ENCODE results near the gene DCXR.

Gene DCXR

GRCh38 chr17:81998691-81999438, 38.6 kb downstream of the DCXR start:
- H3K9me3 ChIP-seq (ENCODE audit: control insufficient read depth, low read length): no peaks in the 10 kb centered on the region
- H3K4me1 ChIP-seq (ENCODE audit: control insufficient read depth, insufficient read depth, low read length, poor library complexity, severe bottlenecking): peaks cover 33% of the 10 kb centered on the region
- WGBS, 2 experiments (ENCODE audit: insufficient coverage in 2 of 2): 94 to 96% methylated on average over 11 to 13 of the region's 14 CpGs
- H3K4me3 ChIP-seq (ENCODE audit: extremely low read depth, insufficient read depth, low read length, poor library complexity, severe bottlenecking): no peak overlapping the region
- peaks cover 18% of the 10 kb centered on the region for H3K36me3 ChIP-seq (ENCODE audit: control insufficient read depth, insufficient read depth, low read length)
- H3K27ac ChIP-seq (ENCODE audit: low read depth, low read length, severe bottlenecking): no peak overlapping the region

- H3K9me3 ChIP-seq (ENCODE audit: control insufficient read depth, low read length): no peaks in the 10 kb centered on the region
- H3K4me1 ChIP-seq (ENCODE audit: control insufficient read depth, insufficient read depth, low read length, poor library complexity, severe bottlenecking): peaks cover 29% of the 10 kb centered on the region
- H3K27ac ChIP-seq (ENCODE audit: low read depth, low read length, severe bottlenecking): no peak overlapping the region
- 98 to 99% methylated on average over 4 to 6 of the region's 7 CpGs for WGBS, 2 experiments (ENCODE audit: insufficient coverage in 2 of 2)
- no peak overlapping the region for H3K4me3 ChIP-seq (ENCODE audit: extremely low read depth, insufficient read depth, low read length, poor library complexity, severe bottlenecking)
- peaks cover 18% of the 10 kb centered on the region for H3K36me3 ChIP-seq (ENCODE audit: control insufficient read depth, insufficient read depth, low read length)
Measured at GRCh38 chr17:81998212-81998611, 39.3 kb downstream of the DCXR start.

GRCh38 chr17:81996757-81997441, 40.6 kb downstream of the DCXR start:
- 96 to 97% methylated on average over 24 to 28 of the region's 30 CpGs for WGBS, 2 experiments (ENCODE audit: insufficient coverage in 2 of 2)
- Histone ChIP-seq H3K4me1 (ENCODE audit: control insufficient read depth, insufficient read depth, low read length, poor library complexity, severe bottlenecking) (peaks cover 28% of the 10 kb centered on the region), H3K36me3 (ENCODE audit: control insufficient read depth, insufficient read depth, low read length) (peaks cover 18% of the 10 kb centered on the region), H3K27ac (ENCODE audit: low read depth, low read length, severe bottlenecking) (no peak overlapping the region), H3K4me3 (ENCODE audit: extremely low read depth, insufficient read depth, low read length, poor library complexity, severe bottlenecking) (no peak overlapping the region), H3K9me3 (ENCODE audit: control insufficient read depth, low read length) (no peaks in the 10 kb centered on the region)

GRCh38 chr17:81996232-81996756, 41.2 kb downstream of the DCXR start:
- Histone ChIP-seq H3K27ac (ENCODE audit: low read depth, low read length, severe bottlenecking) (no peak overlapping the region), H3K9me3 (ENCODE audit: control insufficient read depth, low read length) (no peaks in the 10 kb centered on the region), H3K36me3 (ENCODE audit: control insufficient read depth, insufficient read depth, low read length) (peaks cover 18% of the 10 kb centered on the region), H3K4me3 (ENCODE audit: extremely low read depth, insufficient read depth, low read length, poor library complexity, severe bottlenecking) (no peak overlapping the region), H3K4me1 (ENCODE audit: control insufficient read depth, insufficient read depth, low read length, poor library complexity, severe bottlenecking) (peaks cover 29% of the 10 kb centered on the region)
- WGBS, 2 experiments (ENCODE audit: insufficient coverage in 2 of 2): 94 to 96% methylated on average over 21 to 23 of the region's 28 CpGs

- peaks cover 24% of the 10 kb centered on the region for H3K4me1 ChIP-seq (ENCODE audit: control insufficient read depth, insufficient read depth, low read length, poor library complexity, severe bottlenecking)
- no peaks in the 10 kb centered on the region for H3K9me3 ChIP-seq (ENCODE audit: control insufficient read depth, low read length)
- no peak overlapping the region for H3K4me3 ChIP-seq (ENCODE audit: extremely low read depth, insufficient read depth, low read length, poor library complexity, severe bottlenecking)
- H3K27ac ChIP-seq (ENCODE audit: low read depth, low read length, severe bottlenecking): no peak overlapping the region
- 94% methylated on average over 27 to 28 of the region's 29 CpGs for WGBS, 2 experiments (ENCODE audit: insufficient coverage in 2 of 2)
- peaks cover 22% of the 10 kb centered on the region for H3K36me3 ChIP-seq (ENCODE audit: control insufficient read depth, insufficient read depth, low read length)
Measured at GRCh38 chr17:81995463-81996231, 41.9 kb downstream of the DCXR start.

- Histone ChIP-seq H3K36me3 (ENCODE audit: control insufficient read depth, insufficient read depth, low read length) (peaks cover 30% of the 10 kb centered on the region), H3K9me3 (ENCODE audit: control insufficient read depth, low read length) (no peaks in the 10 kb centered on the region), H3K4me1 (ENCODE audit: control insufficient read depth, insufficient read depth, low read length, poor library complexity, severe bottlenecking) (peaks cover 17% of the 10 kb centered on the region), H3K27ac (ENCODE audit: low read depth, low read length, severe bottlenecking) (no peak overlapping the region), H3K4me3 (ENCODE audit: extremely low read depth, insufficient read depth, low read length, poor library complexity, severe bottlenecking) (no peak overlapping the region)
- 95 to 96% methylated on average over 27 to 36 of the region's 39 CpGs for WGBS, 2 experiments (ENCODE audit: insufficient coverage in 2 of 2)
Measured at GRCh38 chr17:81994593-81995462, 42.7 kb downstream of the DCXR start.

GRCh38 chr17:81993729-81994592, 43.5 kb downstream of the DCXR start:
- Histone ChIP-seq H3K36me3 (ENCODE audit: control insufficient read depth, insufficient read depth, low read length) (peaks cover 33% of the 10 kb centered on the region), H3K27ac (ENCODE audit: low read depth, low read length, severe bottlenecking) (no peak overlapping the region), H3K4me1 (ENCODE audit: control insufficient read depth, insufficient read depth, low read length, poor library complexity, severe bottlenecking) (peaks cover 17% of the 10 kb centered on the region), H3K4me3 (ENCODE audit: extremely low read depth, insufficient read depth, low read length, poor library complexity, severe bottlenecking) (no peak overlapping the region), H3K9me3 (ENCODE audit: control insufficient read depth, low read length) (no peaks in the 10 kb centered on the region)
- 87 to 90% methylated on average over 35 to 36 of the region's 37 CpGs for WGBS, 2 experiments (ENCODE audit: insufficient coverage in 2 of 2)

- WGBS, 2 experiments (ENCODE audit: insufficient coverage in 2 of 2): 72 to 73% methylated on average over 28 to 29 of the region's 31 CpGs
- Histone ChIP-seq H3K36me3 (ENCODE audit: control insufficient read depth, insufficient read depth, low read length) (peaks cover 34% of the 10 kb centered on the region), H3K9me3 (ENCODE audit: control insufficient read depth, low read length) (no peaks in the 10 kb centered on the region), H3K4me1 (ENCODE audit: control insufficient read depth, insufficient read depth, low read length, poor library complexity, severe bottlenecking) (peaks cover 17% of the 10 kb centered on the region), H3K4me3 (ENCODE audit: extremely low read depth, insufficient read depth, low read length, poor library complexity, severe bottlenecking) (no peak overlapping the region), H3K27ac (ENCODE audit: low read depth, low read length, severe bottlenecking) (peak overlapping the region; percentile 82)
Measured at GRCh38 chr17:81992306-81993102, 45.0 kb downstream of the DCXR start.
